GM12864 (cell line): ENCODE measurements around the gene NTPCR.

Experiments used
- DNase-seq: peaks from one replicate; pipeline ENCODE4 v3.0.0-alpha.2; 2011; ENCODE audit warnings: low read depth
- H3K4me3 ChIP-seq: 2 replicates; pipeline ENCODE4 v1.5.1; 2011; ENCODE audit warnings: mild to moderate bottlenecking, low read depth, low read length, control low read depth
- CTCF ChIP-seq: IDR thresholded peaks from 2 replicates; pipeline ENCODE4 v1.5.1; 2011; ENCODE audit warnings: low read depth, mild to moderate bottlenecking, moderate library complexity, low read length, control low read depth, inconsistent platforms; ENCODE audit errors: missing control alignments

Gene NTPCR

GRCh38 chr1:233006541-233006973 is 56.1 kb downstream of the NTPCR start:
- TF ChIP-seq CTCF: no peak
- no peak overlapping the region for H3K4me3 ChIP-seq
- DNase-seq: no peak

GRCh38 chr1:233010146-233010545 is 59.7 kb downstream of the NTPCR start:
- no peak for TF ChIP-seq CTCF
- H3K4me3 ChIP-seq: no peak overlapping the region
- no peak for DNase-seq

- TF ChIP-seq CTCF: no peak
- no peak for DNase-seq
- no peak overlapping the region for H3K4me3 ChIP-seq
Observed at GRCh38 chr1:233012021-233012420, 61.6 kb downstream of the NTPCR start.

- no peak overlapping the region for H3K4me3 ChIP-seq
- DNase-seq: no peak
- TF ChIP-seq CTCF: no peak
Observed at GRCh38 chr1:233015965-233016364, 65.6 kb downstream of the NTPCR start.

DNA sequence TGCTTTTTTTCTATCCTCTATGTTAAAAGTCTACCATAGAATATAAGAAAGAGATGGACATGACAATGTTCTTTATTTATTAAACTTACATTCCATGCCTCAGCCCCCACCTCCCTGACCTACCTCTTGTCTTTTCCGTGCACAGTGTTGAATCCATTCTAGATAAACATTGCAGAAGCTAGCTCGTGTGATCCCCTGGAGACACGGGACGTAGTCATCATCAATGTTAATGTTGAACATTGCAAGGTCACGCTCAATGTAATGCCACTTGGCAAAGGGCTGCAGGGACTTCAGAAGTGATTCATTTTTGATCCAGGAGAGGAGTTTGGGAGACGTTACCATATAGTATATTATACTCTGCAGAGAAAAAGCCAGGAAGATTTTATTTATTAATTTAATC is 66.4 kb downstream of the NTPCR start:
- DNase-seq: no peak
- no peak overlapping the region for H3K4me3 ChIP-seq
- TF ChIP-seq CTCF: no peak

- H3K4me3 ChIP-seq: no peak overlapping the region
- TF ChIP-seq CTCF: no peak
- no peak for DNase-seq
Observed at GRCh38 chr1:233019083-233019482, 68.7 kb downstream of the NTPCR start.

DNA sequence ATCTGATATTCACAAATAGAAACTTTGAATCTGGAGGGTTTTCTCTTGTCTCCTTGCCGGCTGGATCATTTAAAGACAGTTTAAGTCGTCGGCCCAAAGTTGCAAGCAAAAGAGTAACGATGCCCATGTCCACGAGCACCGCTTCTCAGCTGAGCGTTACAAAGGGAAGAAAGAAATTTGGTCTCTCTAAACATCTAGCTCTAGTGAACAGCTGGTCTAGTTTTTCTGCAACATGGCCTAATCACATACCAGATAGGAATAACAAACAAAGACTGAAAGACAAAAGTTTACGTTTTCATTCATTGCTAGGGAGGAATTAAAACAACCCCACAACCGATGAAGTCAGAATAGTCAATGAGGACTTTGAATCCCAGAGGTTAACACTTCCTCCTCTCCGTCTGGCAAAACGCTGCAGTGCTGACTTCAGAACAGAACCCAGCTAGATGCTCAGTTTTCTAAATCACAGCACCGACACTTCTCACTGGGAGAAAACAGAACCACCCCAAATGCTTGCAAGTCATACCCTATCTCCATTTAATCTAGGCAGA is 69.4 kb downstream of the NTPCR start:
- no peak for DNase-seq
- TF ChIP-seq CTCF: no peak
- H3K4me3 ChIP-seq: no peak overlapping the region
